WI38 (cell line): ENCODE measurements around the gene MGAT1.

Experiments
- H3K4me3 ChIP-seq: 2 replicates; pipeline ENCODE4 v1.5.1; 2011; ENCODE audit warnings: low read depth, mild to moderate bottlenecking, control low read depth, low read length
- CTCF ChIP-seq: IDR thresholded peaks from 2 replicates; pipeline ENCODE4 v1.5.1; 2012; ENCODE audit warnings: low read depth, mild to moderate bottlenecking, control low read depth, low read length

MGAT1 gene

GRCh38 chr5:180779985-180780610 is 22.5 kb downstream of the MGAT1 start:
- H3K4me3 ChIP-seq, result no peak overlapping the region
- no peak for TF ChIP-seq CTCF

- no peak overlapping the region for H3K4me3 ChIP-seq
- TF ChIP-seq CTCF, result no peak
Observed at GRCh38 chr5:180777475-180777874, 25.1 kb downstream of the MGAT1 start.

DNA sequence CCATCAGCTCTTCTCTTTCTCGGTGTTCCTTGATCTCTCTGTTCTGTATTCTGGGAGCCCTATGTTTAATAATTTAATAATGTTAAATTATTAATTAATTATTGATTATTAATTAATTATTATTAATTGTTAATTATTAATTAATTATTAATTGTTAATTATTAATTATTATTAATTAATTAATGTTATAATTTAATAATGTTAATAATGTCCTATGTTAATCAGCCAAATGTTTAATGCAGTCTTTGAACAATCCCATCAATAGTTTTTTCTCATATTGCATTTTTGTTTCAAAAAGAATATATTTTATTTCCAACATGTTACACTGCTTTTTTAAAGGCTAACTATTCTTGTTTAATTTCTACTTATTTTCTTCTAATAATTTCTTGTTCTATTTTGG is 26.2 kb downstream of the MGAT1 start:
- H3K4me3 ChIP-seq, result no peak overlapping the region
- TF ChIP-seq CTCF, result no peak

DNA sequence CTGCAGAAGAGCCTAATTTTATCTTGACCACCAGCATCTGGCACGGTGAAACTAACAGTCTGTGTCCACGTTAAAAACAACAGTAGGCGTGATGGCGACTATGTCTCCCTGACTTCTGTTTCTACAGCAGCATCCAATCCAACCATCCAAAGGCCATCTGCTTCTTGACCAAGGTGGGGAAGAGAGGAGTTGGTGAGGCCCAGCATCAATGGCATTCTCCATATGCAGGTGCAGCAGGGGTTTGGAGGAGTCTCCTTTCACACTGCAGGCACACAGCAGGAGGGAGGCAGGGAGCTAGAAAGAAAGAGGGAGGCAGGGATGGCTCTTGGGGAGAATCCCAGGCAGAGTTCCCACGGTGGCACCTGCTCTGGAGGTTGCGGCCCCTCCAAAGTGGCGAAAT is 27.0 kb downstream of the MGAT1 start:
- no peak overlapping the region for H3K4me3 ChIP-seq
- no peak for TF ChIP-seq CTCF

GRCh38 chr5:180771839-180772238 is 30.8 kb downstream of the MGAT1 start:
- no peak for TF ChIP-seq CTCF
- H3K4me3 ChIP-seq, result no peak overlapping the region

DNA sequence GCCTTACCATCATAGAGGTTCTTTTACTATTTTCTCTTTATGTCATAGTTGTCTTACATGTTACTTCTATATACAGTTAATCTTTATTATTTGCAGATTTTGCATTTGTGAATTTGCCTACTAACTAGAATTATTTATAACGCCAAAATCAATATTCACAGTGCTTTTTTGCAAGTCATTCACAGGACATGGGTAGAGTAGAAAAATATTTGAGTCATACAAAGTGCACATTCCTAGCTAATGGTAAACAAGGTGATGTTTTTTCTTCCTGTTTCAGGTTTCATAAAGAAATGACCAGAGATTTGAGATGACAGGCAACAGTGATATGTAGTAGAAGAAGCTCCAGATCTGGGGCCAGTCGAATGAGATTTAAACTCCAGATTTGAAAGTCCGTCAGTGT is 32.8 kb downstream of the MGAT1 start:
- no peak for TF ChIP-seq CTCF
- no peak overlapping the region for H3K4me3 ChIP-seq

DNA sequence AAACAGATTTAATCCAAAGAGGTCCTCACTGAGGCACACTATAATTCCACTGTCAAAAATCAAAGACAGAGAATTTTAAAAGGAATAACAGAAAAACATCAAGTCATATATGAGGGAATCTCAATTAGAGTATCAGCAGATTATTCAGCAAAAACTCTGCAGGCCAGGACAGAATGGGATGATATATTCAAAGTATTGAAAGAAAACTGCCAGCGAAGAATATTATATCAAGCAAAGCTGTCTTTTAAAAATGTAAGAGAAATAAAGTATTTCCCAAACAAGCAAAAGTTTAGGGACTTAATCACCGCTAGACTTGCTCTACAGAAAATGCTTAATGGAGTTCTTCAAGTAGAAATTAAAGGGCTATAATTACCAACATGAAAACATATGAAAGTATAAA is 47.0 kb downstream of the MGAT1 start:
- H3K4me3 ChIP-seq, result no peak overlapping the region
- no peak for TF ChIP-seq CTCF
